ENCODE measurements around the gene PMPCA. TPM values are rescaled to one million over a fixed set of nuclear protein-coding genes. Genes with fewer than 3 reads are reported as not detected.

The PMPCA gene
- total and polyA plus RNA-seq, 2 donors (not counting 1 experiment from before 2014, with no cell fraction given): 26.4 to 70.2 TPM

GRCh38 chr9:136459425-136459824 is 49.0 kb downstream of the PMPCA start:
- Histone ChIP-seq H3K36me3 (ENCODE audit: control insufficient read depth, insufficient read depth, low read length) (peaks cover 50% of the 10 kb centered on the region), H4K20me1 (ENCODE audit: control insufficient read depth, extremely low read depth, insufficient read depth, low read length) (no peaks in the 10 kb centered on the region), H3K4me2 (ENCODE audit: extremely low read depth, insufficient read depth, low read length) (no peak overlapping the region), H3K27me3 (ENCODE audit: control insufficient read depth, insufficient read depth, low read length) (no peaks in the 10 kb centered on the region), H3K4me3 (replicated peaks in 1 of 4; ENCODE audit: control extremely low read depth in 1 of 4, insufficient read depth in 1 of 4, low read depth in 3 of 4, low read length in 4 of 4) (no peak overlapping the region), H3K79me2 (ENCODE audit: control insufficient read depth, insufficient read depth, low read length) (no peaks in the 10 kb centered on the region), H3K9ac (ENCODE audit: insufficient read depth, low read length) (no peak overlapping the region), H3K4me1 (ENCODE audit: control insufficient read depth, extremely low read depth, insufficient read depth, low read length) (no peaks in the 10 kb centered on the region), H2AFZ (ENCODE audit: low read length) (no peak overlapping the region), H3K9me3 (ENCODE audit: control insufficient read depth, insufficient read depth, low read depth, low read length) (no peaks in the 10 kb centered on the region), H3K27ac (ENCODE audit: insufficient read depth, low read length) (no peak overlapping the region)
- TF ChIP-seq CTCF (conservative IDR thresholded peaks at IDR 0.05 in 1 of 2, IDR thresholded peaks at IDR 0.05 in 1 of 2; ENCODE audit: low read depth in 1 of 2, low read length in 2 of 2) (no peak), EZH2 (IDR thresholded peaks at IDR 0.05; ENCODE audit: low read length, missing control alignments) (no peak)
- DNase-seq (ENCODE audit: low read depth in 2 of 2): no peak

- no peaks in the 10 kb centered on the region for H3K79me2 ChIP-seq (ENCODE audit: control insufficient read depth, insufficient read depth, low read length)
- H3K9me3 ChIP-seq (ENCODE audit: control insufficient read depth, insufficient read depth, low read depth, low read length): no peaks in the 10 kb centered on the region
- H3K4me1 ChIP-seq (ENCODE audit: control insufficient read depth, extremely low read depth, insufficient read depth, low read length): no peaks in the 10 kb centered on the region
- H4K20me1 ChIP-seq (ENCODE audit: control insufficient read depth, extremely low read depth, insufficient read depth, low read length): no peaks in the 10 kb centered on the region
- no peak for DNase-seq (ENCODE audit: low read depth in 2 of 2)
- H3K36me3 ChIP-seq (ENCODE audit: control insufficient read depth, insufficient read depth, low read length): peaks cover 41% of the 10 kb centered on the region
- no peak overlapping the region for H3K27ac ChIP-seq (ENCODE audit: insufficient read depth, low read length)
- no peak overlapping the region for H3K9ac ChIP-seq (ENCODE audit: insufficient read depth, low read length)
- no peak overlapping the region for H3K4me3 ChIP-seq (replicated peaks in 1 of 4; ENCODE audit: control extremely low read depth in 1 of 4, insufficient read depth in 1 of 4, low read depth in 3 of 4, low read length in 4 of 4)
- no peaks in the 10 kb centered on the region for H3K27me3 ChIP-seq (ENCODE audit: control insufficient read depth, insufficient read depth, low read length)
- TF ChIP-seq EZH2 (IDR thresholded peaks at IDR 0.05; ENCODE audit: low read length, missing control alignments): no peak
- TF ChIP-seq CTCF (conservative IDR thresholded peaks at IDR 0.05 in 1 of 2, IDR thresholded peaks at IDR 0.05 in 1 of 2; ENCODE audit: low read depth in 1 of 2, low read length in 2 of 2): no peak
- H3K4me2 ChIP-seq (ENCODE audit: extremely low read depth, insufficient read depth, low read length): no peak overlapping the region
- no peak overlapping the region for H2AFZ ChIP-seq (ENCODE audit: low read length)
Observed at GRCh38 chr9:136460772-136461325, 50.4 kb downstream of the PMPCA start.

GRCh38 chr9:136462664-136463063 is 52.2 kb downstream of the PMPCA start:
- no peak overlapping the region for H3K9ac ChIP-seq (ENCODE audit: insufficient read depth, low read length)
- no peak overlapping the region for H3K27ac ChIP-seq (ENCODE audit: insufficient read depth, low read length)
- peaks cover 43% of the 10 kb centered on the region for H3K36me3 ChIP-seq (ENCODE audit: control insufficient read depth, insufficient read depth, low read length)
- H3K27me3 ChIP-seq (ENCODE audit: control insufficient read depth, insufficient read depth, low read length): no peaks in the 10 kb centered on the region
- no peaks in the 10 kb centered on the region for H3K4me1 ChIP-seq (ENCODE audit: control insufficient read depth, extremely low read depth, insufficient read depth, low read length)
- no peaks in the 10 kb centered on the region for H3K79me2 ChIP-seq (ENCODE audit: control insufficient read depth, insufficient read depth, low read length)
- H3K4me3 ChIP-seq (replicated peaks in 1 of 4; ENCODE audit: control extremely low read depth in 1 of 4, insufficient read depth in 1 of 4, low read depth in 3 of 4, low read length in 4 of 4): no peak overlapping the region
- no peaks in the 10 kb centered on the region for H3K9me3 ChIP-seq (ENCODE audit: control insufficient read depth, insufficient read depth, low read depth, low read length)
- TF ChIP-seq EZH2 (IDR thresholded peaks at IDR 0.05; ENCODE audit: low read length, missing control alignments) (no peak), CTCF (conservative IDR thresholded peaks at IDR 0.05 in 1 of 2, IDR thresholded peaks at IDR 0.05 in 1 of 2; ENCODE audit: low read depth in 1 of 2, low read length in 2 of 2) (no peak)
- no peak overlapping the region for H3K4me2 ChIP-seq (ENCODE audit: extremely low read depth, insufficient read depth, low read length)
- no peak overlapping the region for H2AFZ ChIP-seq (ENCODE audit: low read length)
- DNase-seq (ENCODE audit: low read depth in 2 of 2): no peak
- no peaks in the 10 kb centered on the region for H4K20me1 ChIP-seq (ENCODE audit: control insufficient read depth, extremely low read depth, insufficient read depth, low read length)
